Activated CD4-positive, alpha-beta T cell treated with anti-CD3 and anti-CD28 coated beads, Interleukin-2, amount 50 U/mL, for 16 hours (primary cell): ENCODE measurements around the gene LGALSL.
"Not testable (repeated sequence)": the region's sequence is repeated elsewhere in the genome, so short reads cannot be mapped to it uniquely, and the experiment has no call there.

Experiments used
- DNase-seq: peaks from one replicate; pipeline ENCODE4 v3.0.0-alpha.2; 2020

Gene LGALSL

DNA sequence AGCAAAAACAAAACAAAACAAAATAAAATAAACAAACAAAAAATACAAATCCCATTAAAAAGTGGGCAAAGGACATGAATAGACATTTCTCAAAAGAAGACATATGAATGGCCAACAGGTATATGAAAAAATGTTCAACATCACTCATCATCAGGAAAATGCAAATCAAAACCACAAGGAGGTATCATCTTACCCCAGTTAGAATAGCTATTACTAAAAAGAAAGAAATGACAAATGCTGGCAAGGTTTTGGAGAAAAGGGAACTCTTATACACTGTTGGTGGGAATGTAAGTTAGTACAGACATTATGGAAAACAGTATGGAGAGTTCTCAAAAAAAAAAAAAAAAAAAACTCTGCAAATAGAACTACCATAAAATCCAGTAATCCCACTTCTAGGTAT lies 8.0 kb upstream of the LGALSL start:
- not testable (repeated sequence) for DNase-seq

DNA sequence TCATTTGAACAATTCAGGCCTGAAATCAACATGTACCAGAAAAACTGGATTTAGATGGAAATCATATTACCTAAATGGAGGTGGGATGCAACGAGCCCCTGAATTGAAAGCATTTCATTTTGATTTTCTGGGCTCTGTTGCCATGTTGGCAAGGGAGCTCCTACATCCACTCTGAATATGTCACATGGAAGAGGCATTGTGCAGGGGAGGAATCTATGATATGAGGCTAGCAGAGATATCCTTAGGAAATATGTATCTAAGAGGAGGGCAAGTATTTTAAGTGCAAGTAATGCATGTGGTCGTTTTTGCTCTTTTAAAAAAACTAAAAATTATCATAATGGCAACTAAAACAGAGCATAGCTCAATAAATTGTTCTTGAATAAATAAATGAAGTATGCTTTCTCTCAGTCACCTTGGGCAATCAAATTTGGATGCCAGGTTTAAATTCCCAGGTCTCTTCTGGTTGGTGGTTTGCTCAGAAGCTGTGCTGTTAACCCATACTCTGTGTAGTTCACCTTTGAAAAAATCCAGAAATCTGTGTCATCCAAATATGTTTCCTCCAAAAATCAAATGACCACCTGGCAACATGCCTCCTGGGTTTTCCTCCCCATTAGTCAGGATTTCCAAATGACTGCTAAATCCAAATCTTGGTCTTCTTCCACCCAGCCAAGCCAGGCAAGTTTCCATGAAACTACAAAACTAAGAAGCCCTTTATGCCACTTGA lies 6.5 kb upstream of the LGALSL start:
- no peak for DNase-seq

DNA sequence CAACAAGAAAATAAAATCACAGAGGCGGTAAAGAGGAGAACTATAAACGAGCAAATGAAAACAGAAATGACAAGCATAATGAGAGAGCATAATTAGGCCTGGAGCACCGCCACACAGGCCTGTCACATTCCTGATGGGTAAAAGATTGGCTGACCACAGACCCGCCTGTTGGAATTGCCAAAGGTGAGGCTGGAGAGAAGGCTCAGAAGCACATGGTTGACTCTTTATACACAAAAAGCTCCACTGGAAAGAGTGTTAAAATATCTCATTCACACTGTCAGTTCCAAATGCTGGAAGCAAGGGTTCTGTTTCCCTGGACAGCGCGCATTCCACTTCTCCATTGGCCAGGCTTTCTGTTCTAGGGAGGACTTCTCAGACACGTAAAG lies 5.9 kb upstream of the LGALSL start:
- DNase-seq: no peak

- no peak for DNase-seq
Observed at GRCh38 chr2:64451051-64451450, 2.9 kb upstream of the LGALSL start.

DNA sequence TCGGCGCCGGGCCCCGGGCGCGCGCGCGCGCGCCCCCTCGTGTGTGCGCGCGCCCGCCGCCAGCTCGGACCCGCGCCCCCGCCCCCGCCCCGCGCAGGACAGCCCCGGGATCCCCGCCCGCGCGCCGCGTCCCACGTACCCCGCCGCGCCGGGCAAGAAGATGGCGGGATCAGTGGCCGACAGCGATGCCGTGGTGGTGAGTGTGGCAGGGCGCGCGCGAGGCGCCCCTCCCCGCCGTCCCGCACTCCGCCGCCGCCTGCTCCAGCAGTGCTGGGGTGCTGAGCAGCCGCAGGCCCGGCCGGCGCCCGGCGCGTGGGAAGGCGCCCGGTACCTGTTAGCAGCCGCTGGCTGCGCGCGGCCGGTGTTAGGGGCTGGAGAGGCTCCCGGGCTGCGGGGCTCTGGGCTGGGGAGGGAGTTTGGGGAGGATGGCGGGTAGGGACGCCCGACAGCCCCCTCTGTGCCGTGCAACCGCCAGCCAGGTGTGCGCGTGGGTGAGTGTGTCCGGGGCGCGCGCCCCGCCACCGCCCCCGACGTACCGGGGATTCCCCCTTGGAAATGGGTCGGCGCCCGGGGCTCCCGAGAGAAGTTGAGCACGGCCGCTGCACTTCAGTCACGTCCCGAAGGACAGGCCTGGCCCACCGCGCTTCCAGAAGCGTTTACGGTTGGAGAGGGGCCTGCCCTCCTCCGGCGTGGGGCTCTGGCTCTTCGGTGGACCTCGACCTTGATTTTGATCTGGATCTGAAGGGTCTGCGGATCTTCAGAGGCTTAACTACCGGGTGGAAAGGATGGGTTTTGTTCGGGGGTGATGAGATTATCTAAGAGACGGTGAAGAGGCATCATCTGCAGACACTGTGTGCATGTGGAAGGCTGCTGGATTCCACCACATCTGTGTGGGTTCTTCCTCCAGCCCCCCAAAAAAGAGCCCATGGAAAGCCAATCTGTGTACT lies 697 bp downstream of the LGALSL start:
- DNase-seq: peak; percentile 37

GRCh38 chr2:64455545-64455944 lies 1.6 kb downstream of the LGALSL start:
- no peak for DNase-seq

DNA sequence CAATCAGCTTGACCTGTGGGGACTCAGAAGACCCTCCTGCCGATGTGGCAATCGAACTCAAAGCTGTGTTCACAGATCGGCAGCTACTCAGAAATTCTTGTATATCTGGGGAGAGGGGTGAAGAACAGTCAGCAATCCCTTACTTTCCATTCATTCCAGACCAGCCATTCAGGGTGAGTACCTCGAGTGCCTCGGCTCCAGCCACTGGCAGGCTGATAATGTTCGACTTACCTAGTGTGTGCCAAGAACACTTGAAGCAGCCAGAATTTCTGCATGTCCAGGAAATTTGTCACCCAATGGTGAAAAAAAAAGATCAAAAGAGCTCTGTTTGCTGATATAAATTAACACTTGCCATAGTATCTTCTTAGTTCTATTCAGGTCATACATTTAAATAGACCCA lies 2.3 kb downstream of the LGALSL start:
- DNase-seq: no peak

DNA sequence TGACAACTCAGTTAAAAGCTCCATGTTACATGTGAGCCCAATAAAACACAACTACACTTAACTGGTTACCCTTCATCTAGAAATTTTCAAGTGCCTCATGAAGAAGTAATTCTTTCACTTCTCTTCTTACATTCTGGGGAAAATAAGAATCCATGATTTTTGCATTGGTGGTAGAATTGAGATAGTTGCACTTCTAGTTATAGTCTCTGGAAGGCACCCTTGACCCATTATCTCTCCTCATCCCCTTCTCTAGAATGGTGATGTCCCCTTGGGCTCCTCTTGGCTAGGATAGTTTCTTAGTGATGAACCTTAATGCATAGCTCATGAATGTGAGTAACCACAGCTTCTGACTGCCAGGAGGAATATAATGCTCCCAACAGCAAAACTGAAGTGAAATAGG lies 3.6 kb downstream of the LGALSL start:
- no peak for DNase-seq

DNA sequence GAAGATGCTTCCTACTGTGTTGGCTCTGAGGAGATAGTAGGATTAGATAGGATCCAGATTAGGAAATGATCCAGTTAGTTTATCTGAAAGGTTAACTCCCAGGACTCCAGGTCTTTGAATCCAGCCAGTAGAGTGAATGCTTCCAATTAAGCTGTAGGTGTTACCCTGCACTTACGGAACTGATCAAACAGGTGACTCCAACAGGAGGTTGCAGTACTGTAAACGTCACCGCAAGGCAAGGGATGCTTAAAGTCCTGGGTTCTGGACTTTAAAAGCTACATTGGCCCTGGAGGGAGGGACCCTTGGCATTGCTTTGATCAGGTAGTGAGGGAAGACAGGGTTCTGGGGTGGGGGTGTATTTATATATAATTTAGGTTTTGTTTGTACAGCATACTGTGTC lies 5.6 kb downstream of the LGALSL start:
- DNase-seq: no peak

DNA sequence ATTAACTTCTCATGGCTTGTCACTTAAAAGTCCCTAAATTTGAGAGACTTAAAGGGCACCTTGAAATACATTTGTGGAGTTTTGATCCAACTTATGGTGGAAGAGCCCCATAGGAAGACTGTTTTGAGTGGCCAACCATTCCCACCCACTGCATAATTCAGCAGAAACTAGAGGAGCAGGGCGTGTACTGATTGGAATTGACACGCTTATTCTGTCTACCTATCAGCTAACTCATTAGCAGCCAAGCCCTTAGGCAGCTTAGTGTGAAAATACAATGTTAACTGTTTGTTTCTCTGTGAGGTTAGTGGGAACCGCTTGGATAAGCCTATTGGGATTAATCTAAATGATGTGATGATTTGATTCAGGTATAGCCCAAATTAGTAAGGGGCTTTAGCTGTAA lies 6.4 kb downstream of the LGALSL start:
- DNase-seq: no peak

DNA sequence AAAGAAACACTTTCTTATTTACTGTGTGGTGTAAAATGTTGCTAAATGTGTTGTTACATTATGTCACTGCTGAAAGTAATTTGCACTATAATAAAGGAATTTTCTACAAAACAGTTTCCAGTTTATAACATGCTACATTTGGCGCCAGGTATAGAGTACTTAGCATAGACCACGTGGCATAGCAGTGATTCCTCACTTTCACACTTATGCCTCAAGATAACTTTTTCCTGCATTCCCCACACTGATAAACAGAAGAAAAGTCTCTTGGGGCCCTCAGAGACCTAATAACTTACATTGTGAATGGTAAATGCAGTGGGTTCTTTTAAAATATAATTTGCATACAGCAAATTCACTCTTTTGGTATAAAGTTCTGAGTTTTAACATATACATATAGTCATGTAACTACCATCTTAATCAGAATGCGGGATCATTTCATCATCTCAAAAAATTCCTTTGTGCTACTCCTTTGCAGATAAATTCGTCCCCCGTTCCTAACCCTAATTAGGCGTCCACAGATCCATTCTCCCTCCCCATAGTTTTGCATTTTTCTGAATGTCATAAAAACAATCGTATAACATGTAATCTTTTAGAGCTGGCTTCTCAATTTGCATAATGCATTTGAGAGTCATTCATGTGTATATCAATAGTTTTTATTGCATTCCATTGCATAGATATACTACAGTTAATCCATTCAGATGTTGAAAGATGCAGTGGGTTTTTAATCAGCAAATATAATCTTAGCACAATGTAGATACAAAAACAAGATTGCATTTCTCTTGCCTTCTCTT lies 7.5 kb downstream of the LGALSL start:
- DNase-seq: no peak

- no peak for DNase-seq
Observed at GRCh38 chr2:64462171-64462570, 8.2 kb downstream of the LGALSL start.

DNA sequence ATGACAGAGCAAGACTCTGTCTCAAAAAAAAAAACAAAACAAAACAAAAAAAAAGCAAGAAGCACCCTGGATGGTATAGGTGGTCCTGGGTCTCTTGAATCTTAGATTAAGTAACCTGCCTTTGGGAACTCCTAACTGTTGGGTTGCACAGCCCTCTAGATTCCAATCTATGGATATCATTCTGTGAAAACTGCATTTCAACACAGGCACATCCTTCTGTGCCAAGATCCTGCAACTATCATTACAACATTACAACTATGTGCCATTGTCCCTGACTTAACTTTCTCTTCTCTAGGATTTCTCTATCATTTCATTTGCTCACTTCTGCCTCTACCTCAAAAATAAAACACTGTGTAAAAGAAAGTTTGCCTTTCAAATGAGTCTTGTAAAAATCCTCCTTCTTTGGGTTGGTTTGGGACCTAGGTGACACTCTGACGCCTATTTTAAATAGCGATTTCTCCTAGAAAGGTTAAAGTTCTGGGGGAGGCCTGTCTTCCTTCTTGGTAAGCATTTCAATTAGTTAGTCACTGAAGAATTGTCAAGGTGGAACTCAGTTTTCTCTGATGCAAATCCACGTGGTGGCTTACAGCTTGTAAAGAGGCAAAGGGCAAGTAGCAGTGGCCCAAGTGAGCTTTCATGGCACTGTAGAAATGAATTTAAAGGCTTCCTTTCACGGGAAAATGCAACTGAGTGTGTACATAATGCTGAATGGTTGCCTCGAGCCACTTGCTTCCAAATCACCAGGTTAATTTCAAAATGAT lies 9.2 kb downstream of the LGALSL start:
- no peak for DNase-seq

- no peak for DNase-seq
Observed at GRCh38 chr2:64463781-64464180, 9.8 kb downstream of the LGALSL start.

GRCh38 chr2:64466478-64467085 lies 12.6 kb downstream of the LGALSL start:
- no peak for DNase-seq

GRCh38 chr2:64467096-64467843 lies 13.3 kb downstream of the LGALSL start:
- DNase-seq: no peak

GRCh38 chr2:64469261-64469660 lies 15.3 kb downstream of the LGALSL start:
- no peak for DNase-seq

DNA sequence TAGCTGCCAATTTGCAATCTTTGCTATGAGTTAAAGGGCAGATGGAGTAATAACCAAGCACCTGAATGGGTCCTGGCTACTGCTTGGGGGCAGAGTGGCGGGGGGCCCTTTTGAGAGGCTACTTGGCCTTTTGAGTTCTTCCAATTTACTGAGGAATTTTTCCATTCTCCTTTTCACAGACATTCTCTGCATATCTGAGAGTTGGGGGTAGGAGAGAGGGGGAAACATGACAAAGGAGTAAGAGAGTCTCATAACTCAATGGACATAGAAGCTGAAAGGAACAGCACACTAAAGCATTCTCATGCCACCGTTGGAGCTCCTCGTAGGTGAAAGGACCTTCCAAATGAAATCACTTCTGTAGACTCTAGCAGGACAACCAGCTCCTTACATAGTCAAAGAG lies 16.1 kb downstream of the LGALSL start:
- no peak for DNase-seq

DNA sequence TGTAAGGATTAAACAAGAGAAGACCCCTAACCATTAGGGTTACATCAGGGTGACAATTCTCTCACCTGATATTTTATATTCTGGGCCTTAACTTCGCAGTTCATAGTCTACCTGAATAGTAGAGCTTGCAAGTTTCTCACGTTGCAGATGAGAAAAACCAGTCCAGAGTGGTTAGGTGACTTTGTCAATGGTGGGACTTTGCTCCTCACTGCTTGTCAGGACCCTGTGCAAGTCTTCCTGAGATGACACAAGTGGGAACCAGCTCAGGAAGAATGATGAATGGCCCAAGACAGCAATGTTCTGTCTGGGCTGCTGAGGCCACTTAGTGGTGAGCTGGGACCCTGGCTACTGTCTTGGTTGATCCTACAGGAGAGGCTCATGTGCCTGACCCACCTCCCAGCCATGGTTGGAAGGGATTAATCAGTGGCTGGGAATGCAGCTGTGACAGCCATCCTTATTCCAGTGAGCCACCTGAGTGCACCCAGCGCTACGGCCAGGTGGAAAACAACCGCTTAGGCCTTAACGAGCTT lies 16.9 kb downstream of the LGALSL start:
- DNase-seq: no peak

DNA sequence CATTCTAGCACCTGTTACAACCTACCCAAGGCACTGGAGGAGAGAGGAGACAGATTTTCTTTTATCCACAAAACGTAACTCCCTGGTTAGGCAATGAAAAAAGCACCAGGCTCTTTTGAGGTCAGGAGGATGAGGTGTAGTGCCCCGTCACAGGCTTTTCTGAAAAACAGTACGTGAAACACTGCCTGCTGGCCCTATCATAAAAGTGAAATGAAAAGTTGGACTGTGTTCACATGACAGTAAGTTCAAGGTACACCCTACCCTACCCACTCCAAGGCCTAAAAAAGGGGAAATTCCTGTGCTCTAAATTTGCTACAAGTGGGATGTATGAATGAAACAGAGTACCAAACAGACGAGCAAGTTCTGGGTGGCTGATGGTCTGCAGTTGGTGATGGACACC lies 17.6 kb downstream of the LGALSL start:
- DNase-seq: no peak

DNA sequence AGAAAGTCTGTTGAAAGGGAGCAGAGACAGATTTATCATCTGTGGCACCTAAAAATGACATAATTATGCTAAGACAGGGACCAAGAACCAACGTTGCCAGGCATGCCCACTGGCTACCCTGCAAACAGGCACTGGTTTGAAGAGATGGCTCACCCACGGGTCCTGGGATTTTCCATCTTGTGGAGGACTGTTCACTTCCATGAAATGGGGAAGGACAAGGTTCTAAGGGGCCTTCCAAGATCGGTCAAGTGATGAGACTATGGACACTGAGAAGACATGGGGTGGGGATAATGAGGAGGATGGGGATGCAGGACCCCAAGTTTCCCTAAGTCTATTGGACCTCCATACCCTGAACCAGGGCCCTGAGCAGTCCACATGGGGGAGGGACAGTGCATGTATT lies 18.9 kb downstream of the LGALSL start:
- DNase-seq: no peak
